Esophagus muscularis mucosa (tissue), 4 donors: ENCODE measurements around the gene BST1. TPM values are rescaled to one million over a fixed set of nuclear protein-coding genes. Genes with fewer than 3 reads are reported as not detected.

Experiments
- DNase-seq: peaks from one replicate; pipeline ENCODE4 v3.0.0-alpha.2; 2017; ENCODE audit errors: extremely low spot score
- H3K27ac ChIP-seq, 4 donors: fragments of 200-600 bp; sonication (generic); replicated peaks in 1 of 4; 1 replicate in 3 of 4; 2 replicates in 1 of 4; pipeline ENCODE4 v1.5.1; 2016 to 2019; ENCODE audit warnings: mild to moderate bottlenecking in 1 of 4
- H3K27me3 ChIP-seq, 4 donors: fragments of 200-600 bp; sonication (generic); one replicate each; pipeline versions ENCODE4 v1.5.1 to v1.6.0; 2016 to 2019
- H3K36me3 ChIP-seq, 4 donors: fragments of 200-600 bp; sonication (generic); one replicate each; pipeline ENCODE4 v1.5.1; 2016 to 2019
- H3K4me1 ChIP-seq, 4 donors: fragments of 200-600 bp; sonication (generic); one replicate each; pipeline ENCODE4 v1.5.1; 2016 to 2019
- H3K4me3 ChIP-seq, 4 donors: fragments of 200-600 bp; sonication (generic); 1 replicate in 2 of 4; 2 replicates in 2 of 4; pipeline ENCODE4 v1.5.1; 2016 to 2019; ENCODE audit warnings: mild to moderate bottlenecking in 4 of 4, moderate library complexity in 1 of 4
- H3K9me3 ChIP-seq, 4 donors: fragments of 200-600 bp; sonication (generic); 1 replicate in 3 of 4; 2 replicates in 1 of 4; pipeline ENCODE4 v1.5.1; 2016 to 2019
- EP300 ChIP-seq: sonication (generic); formaldehyde crosslinking; IDR thresholded peaks from one replicate; pipeline ENCODE4 v1.6.1; 2017; ENCODE audit warnings: antibody characterized with exemption
- POLR2A ChIP-seq: fragments of 450-650 bp; IDR thresholded peaks from one replicate; pipeline ENCODE4 v1.6.1; 2017; ENCODE audit warnings: antibody characterized with exemption, moderate library complexity, mild to moderate bottlenecking, low read depth
- POLR2AphosphoS5 ChIP-seq, 2 donors: sonication (generic); formaldehyde crosslinking; IDR thresholded peaks; one replicate each; pipeline ENCODE4 v1.6.1; 2017; ENCODE audit warnings: antibody characterized with exemption in 2 of 2
- WGBS: methylation state at CpG from one replicate; pipeline ENCODE4 v1.1.5; 2018; 5-methylcytosine and 5-hydroxymethylcytosine counted together
- intact Hi-C: fragments of 100-400 bp; cut with DNase I; formaldehyde crosslinking; loops from one replicate; pipeline ENCODE4 v1.15.1; 2023
- total RNA-seq, 4 donors: library from RNA; depleted of rRNA; stranded (reverse); fragments of >200 nt; gene quantifications; one replicate each; pipeline versions ENCODE4 v1.1.0 to v1.2.1, GENCODE V29; 2016
- TF ChIP-seq, protein P1 (sequence below), 3 experiments: fragments of 200-600 bp in 2 of 3; fragments of 450-650 bp in 1 of 3; sonication (generic) in 2 of 3; IDR thresholded peaks; one replicate each; pipeline ENCODE4 v1.5.1; 2017 to 2019; ENCODE audit warnings: antibody characterized with exemption in 3 of 3, mild to moderate bottlenecking in 2 of 3, moderate library complexity in 1 of 3

The BST1 gene
- total RNA-seq, 4 donors from 2014 or later = 2.5 to 6.0 (median 4.3) TPM

DNA sequence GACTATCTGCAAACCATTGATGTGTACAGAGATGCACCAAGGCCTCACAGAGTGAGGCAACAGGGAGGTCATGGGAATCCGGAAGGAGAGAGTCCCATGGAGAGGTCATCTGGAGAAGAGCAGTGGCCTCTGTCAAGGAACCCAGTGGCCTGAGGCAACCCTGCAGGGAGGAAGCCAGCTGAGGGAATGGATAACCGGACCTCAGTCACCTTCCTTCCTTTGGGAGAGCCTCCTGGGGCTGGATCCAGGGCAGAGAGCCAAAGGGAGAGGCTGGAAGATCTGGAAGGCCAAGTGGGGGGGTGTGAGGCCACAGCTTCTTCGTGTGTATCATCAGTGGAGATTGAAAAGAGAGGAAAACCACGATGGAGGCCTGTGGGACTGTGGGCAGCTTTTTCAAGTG lies 50.9 kb downstream of the BST1 start:
- TF ChIP-seq POLR2A (no peak), EP300 (no peak), POLR2AphosphoS5 (IDR thresholded peaks at IDR 0.05) (no peak)
- TF ChIP-seq, protein P1, sequence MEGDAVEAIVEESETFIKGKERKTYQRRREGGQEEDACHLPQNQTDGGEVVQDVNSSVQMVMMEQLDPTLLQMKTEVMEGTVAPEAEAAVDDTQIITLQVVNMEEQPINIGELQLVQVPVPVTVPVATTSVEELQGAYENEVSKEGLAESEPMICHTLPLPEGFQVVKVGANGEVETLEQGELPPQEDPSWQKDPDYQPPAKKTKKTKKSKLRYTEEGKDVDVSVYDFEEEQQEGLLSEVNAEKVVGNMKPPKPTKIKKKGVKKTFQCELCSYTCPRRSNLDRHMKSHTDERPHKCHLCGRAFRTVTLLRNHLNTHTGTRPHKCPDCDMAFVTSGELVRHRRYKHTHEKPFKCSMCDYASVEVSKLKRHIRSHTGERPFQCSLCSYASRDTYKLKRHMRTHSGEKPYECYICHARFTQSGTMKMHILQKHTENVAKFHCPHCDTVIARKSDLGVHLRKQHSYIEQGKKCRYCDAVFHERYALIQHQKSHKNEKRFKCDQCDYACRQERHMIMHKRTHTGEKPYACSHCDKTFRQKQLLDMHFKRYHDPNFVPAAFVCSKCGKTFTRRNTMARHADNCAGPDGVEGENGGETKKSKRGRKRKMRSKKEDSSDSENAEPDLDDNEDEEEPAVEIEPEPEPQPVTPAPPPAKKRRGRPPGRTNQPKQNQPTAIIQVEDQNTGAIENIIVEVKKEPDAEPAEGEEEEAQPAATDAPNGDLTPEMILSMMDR (IDR thresholded peaks at IDR 0.05) = no peak
- no peaks in the 10 kb centered on the region for H3K36me3 ChIP-seq
- 57% methylated on average over 4 of the region's 4 CpGs for WGBS
- no peak overlapping the region for H3K27ac ChIP-seq
- no peaks in the 10 kb centered on the region for H3K9me3 ChIP-seq
- H3K4me3 ChIP-seq = no peak overlapping the region
- peaks cover 0 to 7% (median 0%) of the 10 kb centered on the region in 4 donors for H3K4me1 ChIP-seq
- H3K27me3 ChIP-seq = no peaks in the 10 kb centered on the region
- intact Hi-C loops = no loop called here
- DNase-seq = no peak

DNA sequence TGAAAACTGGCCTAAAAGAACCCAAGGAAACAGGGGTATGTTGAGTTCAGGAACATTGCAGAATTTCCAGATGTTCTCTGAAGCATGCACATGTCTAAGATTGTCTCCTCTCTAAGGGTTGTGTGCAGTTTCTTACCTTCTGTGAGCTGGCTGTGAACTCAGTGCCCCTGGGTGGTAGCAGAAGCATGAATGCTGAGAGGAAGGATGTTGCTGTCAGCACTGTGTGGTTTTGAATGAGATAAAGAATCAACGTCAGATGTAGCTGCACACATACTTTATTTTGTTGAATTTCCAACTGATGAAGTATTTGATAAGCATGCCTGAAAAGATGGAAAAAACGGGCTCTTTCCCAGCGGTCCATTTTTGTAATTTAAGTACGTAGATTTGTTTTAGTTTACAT lies 51.5 kb downstream of the BST1 start:
- intact Hi-C loops = no loop called here

DNA sequence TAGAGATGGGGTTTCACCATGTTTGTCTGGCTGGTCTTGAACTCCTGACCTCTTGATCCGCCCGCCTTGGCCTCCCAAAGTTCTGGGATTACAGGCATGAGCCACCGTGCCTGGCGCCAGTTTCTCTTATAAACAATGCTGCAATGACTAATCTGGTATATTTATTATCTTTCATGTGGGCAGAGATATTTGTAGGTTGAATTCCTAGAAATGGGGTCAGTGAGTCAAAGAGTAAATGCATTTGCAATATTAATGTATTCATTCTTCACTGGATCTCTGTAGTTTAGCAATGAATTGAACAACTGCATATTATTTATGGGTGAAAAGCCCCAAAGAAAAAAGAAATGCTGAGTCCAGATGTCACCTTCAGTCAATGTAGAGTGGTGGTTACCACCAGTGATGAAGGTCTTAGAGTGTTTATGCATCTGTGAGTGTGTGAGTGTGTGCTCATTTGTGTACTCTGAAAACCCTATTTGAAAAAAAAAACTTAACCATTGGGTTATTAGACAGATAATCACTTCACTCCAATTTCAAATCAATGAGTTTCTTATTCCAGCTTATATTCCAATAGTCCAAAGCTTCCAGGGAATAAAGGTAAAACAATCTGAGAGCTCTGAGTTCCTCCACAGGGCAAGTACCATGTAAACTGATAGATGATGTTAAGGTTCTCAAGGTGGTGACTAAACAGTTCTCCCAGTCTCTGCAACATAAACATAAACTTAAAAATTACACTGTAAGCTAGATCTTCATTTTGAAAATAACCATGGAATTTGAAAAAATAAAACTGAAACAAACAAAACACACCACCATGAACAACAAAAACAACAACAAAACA lies 52.7 kb downstream of the BST1 start:
- peaks cover 0 to 7% (median 0%) of the 10 kb centered on the region in 4 donors for H3K4me1 ChIP-seq
- H3K27me3 ChIP-seq = no peaks in the 10 kb centered on the region
- 89% methylated on average over 4 of the region's 4 CpGs for WGBS
- no peak for DNase-seq
- no peak overlapping the region for H3K4me3 ChIP-seq
- intact Hi-C loops = no loop called here
- no peaks in the 10 kb centered on the region for H3K9me3 ChIP-seq
- H3K36me3 ChIP-seq = no peaks in the 10 kb centered on the region
- H3K27ac ChIP-seq = no peak overlapping the region
- no peak for TF ChIP-seq EP300
- no peak for TF ChIP-seq POLR2A

More for the DNA sequence above, 51.5 kb downstream of the BST1 start:
- no peak overlapping the region for H3K27ac ChIP-seq
- no peak overlapping the region for H3K4me3 ChIP-seq
- TF ChIP-seq EP300 = no peak
- TF ChIP-seq POLR2A = no peak
- TF ChIP-seq POLR2AphosphoS5 (IDR thresholded peaks at IDR 0.05) = no peak
- TF ChIP-seq, protein P1 (IDR thresholded peaks at IDR 0.05) = no peak
- WGBS = 64% methylated on average over 4 of the region's 4 CpGs
- no peaks in the 10 kb centered on the region for H3K27me3 ChIP-seq
- H3K9me3 ChIP-seq = no peaks in the 10 kb centered on the region
- DNase-seq = no peak
- no peaks in the 10 kb centered on the region for H3K36me3 ChIP-seq
- peaks cover 0 to 7% (median 0%) of the 10 kb centered on the region in 4 donors for H3K4me1 ChIP-seq

DNA sequence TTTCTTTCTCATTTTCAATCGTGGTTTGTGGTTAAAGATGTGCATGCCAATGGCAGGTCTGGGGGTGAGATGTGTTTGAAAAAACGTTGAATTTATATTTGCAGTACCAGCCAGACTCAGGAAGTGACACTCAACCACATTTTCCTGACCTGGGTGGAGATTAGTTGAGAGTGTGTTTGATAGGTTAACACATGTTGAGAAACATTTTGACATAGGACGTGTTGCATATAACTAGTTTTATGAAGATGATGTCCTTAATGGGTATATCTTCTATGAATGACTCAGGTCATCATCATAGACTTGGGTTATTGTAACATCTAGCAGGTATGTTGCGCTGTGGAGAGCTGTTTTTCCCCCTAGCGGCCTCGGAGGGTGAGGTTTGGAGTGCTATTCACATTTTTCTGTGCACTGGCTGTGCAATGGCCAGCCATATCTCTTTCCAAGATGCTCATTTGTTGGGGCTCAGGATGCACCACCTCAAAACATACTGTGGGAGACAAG lies 53.5 kb downstream of the BST1 start:
- intact Hi-C loops = no loop called here
- Histone ChIP-seq H3K9me3 (no peaks in the 10 kb centered on the region), H3K4me3 (no peak overlapping the region), H3K27me3 (no peaks in the 10 kb centered on the region), H3K4me1 (peaks cover 0 to 7% (median 0%) of the 10 kb centered on the region in 4 donors), H3K27ac (no peak overlapping the region), H3K36me3 (no peaks in the 10 kb centered on the region)
- WGBS = 70% methylated on average over 6 of the region's 6 CpGs
- no peak for TF ChIP-seq POLR2A
- TF ChIP-seq, protein P1 (IDR thresholded peaks at IDR 0.05) = no peak
- no peak for TF ChIP-seq POLR2AphosphoS5 (IDR thresholded peaks at IDR 0.05)
- TF ChIP-seq EP300 = no peak
- no peak for DNase-seq

DNA sequence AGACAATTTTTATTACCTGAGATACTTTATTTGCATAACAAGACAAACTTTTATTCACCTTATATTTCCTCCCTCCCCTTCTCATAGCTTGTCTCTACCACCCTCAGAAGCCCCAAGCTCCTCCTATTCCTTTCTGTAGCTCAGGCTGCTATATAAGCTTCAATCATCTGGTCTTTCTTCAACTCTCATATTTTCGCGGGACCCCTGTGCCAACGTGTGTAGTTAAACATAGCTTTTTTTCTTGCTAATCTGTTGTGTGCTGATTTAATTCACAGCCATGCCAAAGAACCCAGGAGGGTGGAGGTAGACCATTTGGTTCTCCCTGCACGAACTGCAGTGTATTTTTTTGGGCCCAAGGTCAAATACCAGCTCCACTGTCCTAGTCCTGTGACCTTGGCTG lies 54.2 kb downstream of the BST1 start:
- H3K4me3 ChIP-seq = no peak overlapping the region
- no peak for DNase-seq
- intact Hi-C loops = no loop called here
- no peaks in the 10 kb centered on the region for H3K9me3 ChIP-seq
- no peaks in the 10 kb centered on the region for H3K36me3 ChIP-seq
- no peaks in the 10 kb centered on the region for H3K27me3 ChIP-seq
- 77% methylated on average over 4 of the region's 4 CpGs for WGBS
- H3K27ac ChIP-seq = no peak overlapping the region
- H3K4me1 ChIP-seq = peaks cover 0 to 7% (median 0%) of the 10 kb centered on the region in 4 donors
- TF ChIP-seq EP300 (no peak), POLR2AphosphoS5 (IDR thresholded peaks at IDR 0.05) (no peak), POLR2A (no peak)
- TF ChIP-seq, protein P1 (IDR thresholded peaks at IDR 0.05) = no peak
